Suprapubic skin (tissue), 4 donors: ENCODE measurements around the gene ZNF723.

Experiments
- EP300 ChIP-seq: sonication (generic); formaldehyde crosslinking; IDR thresholded peaks from one replicate; pipeline ENCODE4 v1.6.1; 2017; ENCODE audit warnings: antibody characterized with exemption
- POLR2AphosphoS5 ChIP-seq, 3 donors: sonication (generic); formaldehyde crosslinking; IDR thresholded peaks; one replicate each; pipeline ENCODE4 v1.6.1; 2017; ENCODE audit warnings: antibody characterized with exemption in 3 of 3
- TF ChIP-seq, protein P1 (sequence below), 2 donors: fragments of 200-600 bp in 1 of 2; fragments of 450-650 bp in 1 of 2; sonication (generic) in 1 of 2; IDR thresholded peaks; one replicate each; pipeline ENCODE4 v1.5.1; 2016 to 2019; ENCODE audit warnings: antibody characterized with exemption in 2 of 2, mild to moderate bottlenecking in 1 of 2, moderate library complexity in 1 of 2

DNA sequence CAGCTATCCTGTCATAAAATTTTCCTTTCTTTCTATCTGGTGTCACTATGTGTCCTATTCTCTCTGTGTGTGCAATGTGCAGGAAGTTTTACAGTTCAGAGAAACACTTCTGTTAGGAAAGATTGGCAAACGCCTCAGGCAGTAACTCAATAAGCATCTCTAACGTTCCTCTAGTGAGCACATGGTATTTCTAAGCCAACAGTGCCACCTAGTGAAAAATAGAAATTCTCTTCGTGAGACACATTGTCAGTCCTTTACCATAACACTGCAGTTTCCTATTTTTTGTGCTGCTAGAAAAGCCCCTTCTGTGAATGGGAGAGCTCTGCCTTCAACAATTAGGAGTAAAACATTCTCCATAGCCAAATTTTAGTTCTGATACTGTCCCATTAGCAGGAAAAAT, 50.7 kb downstream of the ZNF723 start:
- TF ChIP-seq EP300 (no peak), POLR2AphosphoS5 (IDR thresholded peaks at IDR 0.05) (no peak)
- TF ChIP-seq, protein P1, sequence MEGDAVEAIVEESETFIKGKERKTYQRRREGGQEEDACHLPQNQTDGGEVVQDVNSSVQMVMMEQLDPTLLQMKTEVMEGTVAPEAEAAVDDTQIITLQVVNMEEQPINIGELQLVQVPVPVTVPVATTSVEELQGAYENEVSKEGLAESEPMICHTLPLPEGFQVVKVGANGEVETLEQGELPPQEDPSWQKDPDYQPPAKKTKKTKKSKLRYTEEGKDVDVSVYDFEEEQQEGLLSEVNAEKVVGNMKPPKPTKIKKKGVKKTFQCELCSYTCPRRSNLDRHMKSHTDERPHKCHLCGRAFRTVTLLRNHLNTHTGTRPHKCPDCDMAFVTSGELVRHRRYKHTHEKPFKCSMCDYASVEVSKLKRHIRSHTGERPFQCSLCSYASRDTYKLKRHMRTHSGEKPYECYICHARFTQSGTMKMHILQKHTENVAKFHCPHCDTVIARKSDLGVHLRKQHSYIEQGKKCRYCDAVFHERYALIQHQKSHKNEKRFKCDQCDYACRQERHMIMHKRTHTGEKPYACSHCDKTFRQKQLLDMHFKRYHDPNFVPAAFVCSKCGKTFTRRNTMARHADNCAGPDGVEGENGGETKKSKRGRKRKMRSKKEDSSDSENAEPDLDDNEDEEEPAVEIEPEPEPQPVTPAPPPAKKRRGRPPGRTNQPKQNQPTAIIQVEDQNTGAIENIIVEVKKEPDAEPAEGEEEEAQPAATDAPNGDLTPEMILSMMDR (IDR thresholded peaks at IDR 0.05) = no peak
